ENCODE data around the gene TCF4.
A peak's percentile ranks its signal among the peaks of the same experiment; 100 is the strongest.

TCF4 gene

DNA sequence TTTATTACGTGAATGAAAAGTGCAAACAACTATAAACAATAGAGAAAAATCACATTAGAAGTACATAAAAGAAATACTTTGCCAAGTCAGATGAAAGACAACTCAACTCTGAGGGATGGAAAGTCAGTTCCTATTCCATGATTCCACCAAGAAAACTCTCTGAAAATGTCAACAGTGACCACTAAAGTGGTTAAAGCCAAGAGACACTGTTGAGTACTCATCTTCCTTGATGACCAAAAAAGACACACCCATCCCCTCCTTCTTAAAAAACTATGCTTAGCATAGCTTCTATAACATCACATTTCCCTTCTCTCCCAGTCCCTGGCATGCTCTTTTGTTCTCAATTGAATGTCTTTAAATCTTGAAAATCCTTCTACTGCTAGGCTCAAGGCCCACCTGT is 160.0 kb downstream of the TCF4 start:
- H3K4me3 ChIP-seq (ENCODE audit: low read length), result no peak overlapping the region
- no peak for DNase-seq (ENCODE audit: low read depth)
- TF ChIP-seq, protein P1, sequence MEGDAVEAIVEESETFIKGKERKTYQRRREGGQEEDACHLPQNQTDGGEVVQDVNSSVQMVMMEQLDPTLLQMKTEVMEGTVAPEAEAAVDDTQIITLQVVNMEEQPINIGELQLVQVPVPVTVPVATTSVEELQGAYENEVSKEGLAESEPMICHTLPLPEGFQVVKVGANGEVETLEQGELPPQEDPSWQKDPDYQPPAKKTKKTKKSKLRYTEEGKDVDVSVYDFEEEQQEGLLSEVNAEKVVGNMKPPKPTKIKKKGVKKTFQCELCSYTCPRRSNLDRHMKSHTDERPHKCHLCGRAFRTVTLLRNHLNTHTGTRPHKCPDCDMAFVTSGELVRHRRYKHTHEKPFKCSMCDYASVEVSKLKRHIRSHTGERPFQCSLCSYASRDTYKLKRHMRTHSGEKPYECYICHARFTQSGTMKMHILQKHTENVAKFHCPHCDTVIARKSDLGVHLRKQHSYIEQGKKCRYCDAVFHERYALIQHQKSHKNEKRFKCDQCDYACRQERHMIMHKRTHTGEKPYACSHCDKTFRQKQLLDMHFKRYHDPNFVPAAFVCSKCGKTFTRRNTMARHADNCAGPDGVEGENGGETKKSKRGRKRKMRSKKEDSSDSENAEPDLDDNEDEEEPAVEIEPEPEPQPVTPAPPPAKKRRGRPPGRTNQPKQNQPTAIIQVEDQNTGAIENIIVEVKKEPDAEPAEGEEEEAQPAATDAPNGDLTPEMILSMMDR (conservative IDR thresholded peaks at IDR 0.05; ENCODE audit: low read depth, low read length), result no peak

DNA sequence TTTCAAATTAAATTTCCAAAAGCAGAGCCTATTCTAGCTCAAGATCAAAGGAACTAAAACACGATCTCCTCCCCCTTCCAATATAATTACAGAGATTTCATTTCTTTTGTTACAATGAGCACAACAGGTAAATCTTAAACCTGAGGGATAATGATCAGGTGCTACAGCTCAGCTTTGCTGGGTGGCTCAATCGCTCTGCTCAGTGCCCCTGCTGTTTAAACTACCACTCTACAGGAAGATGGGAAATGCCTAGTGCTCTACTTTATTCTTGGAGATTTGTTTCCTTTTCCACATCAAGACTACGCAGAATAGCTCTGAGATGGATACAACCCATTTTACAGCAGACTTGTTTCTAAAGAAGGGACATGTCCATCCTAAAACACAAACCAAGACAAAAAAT is 162.3 kb downstream of the TCF4 start:
- no peak for DNase-seq (ENCODE audit: low read depth)
- TF ChIP-seq, protein P1 (conservative IDR thresholded peaks at IDR 0.05; ENCODE audit: low read depth, low read length), result no peak
- H3K4me3 ChIP-seq (ENCODE audit: low read length), result no peak overlapping the region

DNA sequence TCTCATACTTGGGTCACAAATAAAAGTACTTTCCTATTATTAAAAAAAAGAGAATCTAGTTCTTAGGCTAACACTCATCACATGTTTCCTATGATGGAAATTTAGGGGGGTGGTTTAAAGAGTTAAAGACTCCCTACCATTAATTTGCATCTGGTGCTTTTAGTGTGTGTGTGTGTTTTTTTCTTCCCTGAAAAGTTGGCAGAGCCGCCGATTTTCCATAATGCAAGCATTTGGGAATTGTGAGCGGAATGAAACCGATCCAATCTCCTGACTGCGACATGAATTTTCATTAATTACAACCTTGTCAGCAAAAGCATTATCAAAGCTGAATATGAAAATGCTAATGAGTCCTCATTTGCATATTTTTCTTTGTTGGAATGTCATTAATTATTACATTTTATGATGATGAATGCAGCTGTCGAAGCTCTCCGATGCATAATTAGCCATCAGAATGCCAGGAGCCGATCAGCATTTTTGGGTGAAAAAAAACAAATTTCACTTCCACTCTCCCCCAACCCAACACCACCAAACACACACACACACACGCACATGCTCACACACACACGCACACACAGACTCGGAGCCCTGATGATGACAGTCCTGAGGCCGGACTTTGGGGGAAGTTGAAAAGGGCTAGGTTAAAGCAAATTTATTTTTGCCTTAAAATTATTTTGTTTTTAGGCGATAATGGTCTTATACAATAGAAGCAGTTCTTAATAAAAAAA is 165.4 kb downstream of the TCF4 start:
- DNase-seq (ENCODE audit: low read depth), result no peak
- TF ChIP-seq, protein P1 (conservative IDR thresholded peaks at IDR 0.05; ENCODE audit: low read depth, low read length), result no peak
- H3K4me3 ChIP-seq (ENCODE audit: low read length), result peak overlapping the region; percentile 21

DNA sequence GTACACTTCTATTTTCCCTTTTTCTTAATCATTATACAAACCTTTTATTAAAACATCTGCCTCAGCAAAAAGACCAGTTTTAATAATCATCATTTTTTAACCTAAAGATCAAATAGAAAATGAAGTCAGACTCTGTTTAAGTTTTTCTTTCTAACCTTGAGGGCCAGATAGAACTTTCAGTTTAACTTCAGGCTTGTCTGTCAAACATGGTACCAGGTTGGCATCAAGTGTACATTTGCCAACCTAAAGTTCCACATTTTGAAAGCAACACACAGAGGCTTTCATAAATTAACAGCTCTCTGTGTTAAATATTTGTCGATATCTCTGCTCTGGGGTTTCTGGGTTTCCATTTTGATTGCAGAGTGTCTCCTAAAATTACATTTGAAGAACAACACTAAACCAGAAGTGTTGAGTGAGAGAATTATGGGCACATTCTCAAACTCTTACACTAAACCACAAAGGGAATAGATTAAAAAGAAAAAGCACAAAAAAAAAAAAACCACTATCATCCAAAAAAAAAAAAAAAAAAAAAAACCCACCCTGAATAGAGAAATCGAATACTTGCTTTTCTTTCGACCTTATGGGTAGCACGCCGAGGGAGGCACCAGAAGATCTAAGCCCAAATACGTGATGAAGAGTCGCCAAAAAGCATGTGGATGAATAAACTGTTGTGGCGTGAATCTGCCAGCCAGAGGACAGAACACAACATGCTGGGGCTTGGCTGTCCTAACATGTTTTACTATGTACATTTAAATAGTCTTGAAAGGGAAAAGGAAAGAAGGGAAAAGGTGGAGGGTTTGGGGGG is 166.2 kb downstream of the TCF4 start:
- DNase-seq (ENCODE audit: low read depth), result no peak
- no peak overlapping the region for H3K4me3 ChIP-seq (ENCODE audit: low read length)
- TF ChIP-seq, protein P1 (conservative IDR thresholded peaks at IDR 0.05; ENCODE audit: low read depth, low read length), result no peak

DNA sequence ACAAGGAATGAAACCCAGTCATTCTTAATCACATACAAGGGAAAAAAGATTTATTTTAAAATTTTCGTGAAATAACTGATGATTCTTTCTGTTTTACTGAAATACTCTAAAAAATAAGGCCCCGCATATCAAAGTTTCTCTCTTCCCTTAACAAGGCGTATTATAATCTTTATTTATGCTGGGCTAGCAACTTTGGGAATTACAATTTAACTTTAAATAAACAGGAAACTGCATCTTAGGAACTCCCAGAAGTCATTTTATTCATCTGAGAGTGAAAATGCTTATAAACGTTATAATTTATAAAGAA is 166.7 kb downstream of the TCF4 start:
- no peak overlapping the region for H3K4me3 ChIP-seq (ENCODE audit: low read length)
- DNase-seq (ENCODE audit: low read depth), result no peak
- TF ChIP-seq, protein P1 (conservative IDR thresholded peaks at IDR 0.05; ENCODE audit: low read depth, low read length), result no peak

DNA sequence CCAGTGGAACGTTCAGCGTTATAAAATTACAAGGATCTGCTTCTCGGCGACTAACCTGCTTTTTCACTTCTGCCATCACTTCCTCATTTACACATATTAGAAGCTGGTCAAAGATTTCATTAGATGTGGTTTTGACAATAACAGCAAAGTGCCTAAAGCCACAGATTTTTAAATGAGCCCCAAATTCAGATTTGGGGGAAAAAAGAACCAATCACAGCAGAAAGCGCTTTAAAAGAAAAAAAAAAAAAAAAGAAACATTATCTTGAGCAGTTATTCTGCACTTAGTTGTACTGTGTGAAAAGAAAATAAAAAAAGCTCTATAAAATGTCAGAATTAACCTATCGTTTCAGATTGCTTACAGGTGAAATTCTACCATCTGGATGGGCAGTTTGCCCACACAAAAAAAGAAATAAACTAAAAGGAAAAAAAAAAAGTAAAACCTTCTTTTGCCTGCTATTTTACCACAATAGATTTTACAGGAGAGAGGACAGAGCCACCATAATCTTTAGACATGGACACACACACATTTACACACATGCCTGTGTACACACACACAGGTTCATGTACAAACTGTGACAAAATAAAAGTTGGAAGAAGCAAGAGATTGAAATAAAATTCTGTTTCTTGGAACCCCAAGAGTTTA is 167.2 kb downstream of the TCF4 start:
- no peak for DNase-seq (ENCODE audit: low read depth)
- no peak overlapping the region for H3K4me3 ChIP-seq (ENCODE audit: low read length)
- TF ChIP-seq, protein P1 (conservative IDR thresholded peaks at IDR 0.05; ENCODE audit: low read depth, low read length), result no peak
